Stimulated activated CD8-positive, alpha-beta memory T cell treated with anti-CD3 and anti-CD28 coated beads, Interleukin-7, amount 100 ng/mL, for 4 hours (primary cell): ENCODE results near the gene CFAP92.

Experiments
- DNase-seq, 2 donors: peaks; one replicate each; pipeline ENCODE4 v3.0.0-alpha.2; 2020; ENCODE audit warnings: low read depth in 2 of 2

The CFAP92 gene

DNA sequence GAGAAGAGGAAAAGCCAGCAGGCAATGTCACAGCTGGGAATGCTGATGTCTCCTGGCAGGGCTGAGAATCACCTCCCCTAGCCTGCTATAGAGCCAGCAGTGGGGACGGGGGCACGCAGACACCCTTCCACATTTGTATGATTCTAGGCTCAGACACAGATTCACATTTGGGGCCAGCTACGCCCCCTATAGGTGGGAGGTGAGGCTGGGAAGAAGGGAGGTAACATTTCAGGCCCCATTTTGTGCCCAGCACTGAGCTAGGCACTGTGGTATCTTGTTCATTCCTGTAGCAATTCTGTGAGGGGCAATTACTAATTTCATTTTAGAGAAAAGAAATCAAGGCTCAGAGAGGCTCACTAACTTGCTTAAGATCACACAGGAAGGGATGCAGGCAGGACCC, 130.3 kb downstream of the CFAP92 start:
- no peak for DNase-seq

DNA sequence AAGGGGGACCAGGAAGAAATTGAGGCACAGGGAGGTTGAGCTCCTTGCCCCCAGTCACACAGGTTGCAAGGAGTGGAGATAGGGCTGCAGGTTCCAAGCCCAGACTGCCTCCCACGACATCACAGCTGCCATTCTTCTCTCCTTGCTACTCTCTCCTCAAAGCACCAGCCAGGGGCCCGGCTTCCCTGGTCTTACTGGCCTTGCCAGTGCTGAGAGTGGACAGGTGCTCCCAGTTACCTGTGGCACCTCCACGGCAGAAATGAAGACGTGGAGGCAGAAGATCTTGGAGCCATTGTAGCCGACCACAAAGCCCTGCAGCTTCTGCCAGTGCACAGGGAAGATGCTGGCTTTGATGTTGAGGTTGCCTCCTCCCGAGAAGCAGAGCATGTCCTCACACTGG, 132.4 kb downstream of the CFAP92 start:
- DNase-seq: no peak
